Stimulated activated CD4-positive, alpha-beta T cell treated with anti-CD3 and anti-CD28 coated beads, Interleukin-12 subunit alpha, Interleukin-12 subunit beta, amount 100 ng/mL, for 24 hours (primary cell): ENCODE measurements around the gene FGR.

Source experiments
- DNase-seq, 2 experiments: peaks; one replicate each; pipeline ENCODE4 v3.0.0-alpha.2; 2020; ENCODE audit warnings: low read depth in 2 of 2

FGR gene

DNA sequence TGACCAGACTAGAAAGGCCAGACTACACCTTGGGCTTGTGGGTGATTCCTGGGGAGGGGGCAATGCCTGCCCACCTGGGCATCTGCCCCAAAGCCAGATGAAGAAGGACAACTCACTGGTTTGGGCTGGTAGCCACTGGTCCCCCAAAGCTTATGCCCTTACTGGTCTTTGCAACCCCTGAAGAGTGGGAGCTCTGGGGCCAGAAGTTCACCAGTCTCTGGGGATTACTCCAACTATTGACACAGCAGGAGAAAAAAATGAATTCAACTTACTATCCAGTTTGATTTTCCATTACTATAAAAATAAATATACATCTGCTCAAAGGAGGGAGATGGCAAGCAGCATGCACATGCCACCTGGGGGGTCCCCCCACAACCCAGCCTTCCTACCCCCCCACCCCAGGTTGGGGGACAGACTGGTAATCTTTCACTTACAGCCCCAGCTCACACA, 33.6 kb downstream of the FGR start:
- no peak for DNase-seq

GRCh38 chr1:27600498-27601175, 34.3 kb downstream of the FGR start:
- DNase-seq: no peak

- DNase-seq: no peak
These were observed 35.1 kb downstream of the FGR start for GRCh38 chr1:27599605-27600497.

GRCh38 chr1:27598902-27599528, 36.0 kb downstream of the FGR start:
- peak in 1 of 2 experiments; percentile 39 for DNase-seq

DNA sequence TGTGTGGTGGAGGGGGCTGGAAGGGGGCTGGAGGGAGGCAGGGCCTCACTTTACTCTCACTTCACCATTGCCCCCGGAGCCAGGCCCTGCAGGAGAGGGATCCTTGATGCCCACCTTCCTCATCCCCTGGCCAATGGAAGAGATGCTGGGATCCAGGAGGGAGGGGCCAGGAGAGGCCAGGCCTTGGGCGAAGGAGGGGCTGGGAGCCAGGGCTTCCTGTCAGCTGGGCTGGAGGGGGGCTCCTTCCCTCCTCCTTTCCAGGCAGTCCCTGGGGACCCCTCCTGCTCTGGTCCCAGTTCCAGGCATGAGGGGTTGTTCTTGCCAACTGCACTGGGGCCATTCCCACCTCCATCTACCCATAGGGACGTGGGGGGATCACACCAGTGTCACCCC, 36.7 kb downstream of the FGR start:
- DNase-seq: no peak

GRCh38 chr1:27597516-27598294, 37.3 kb downstream of the FGR start:
- no peak for DNase-seq

DNA sequence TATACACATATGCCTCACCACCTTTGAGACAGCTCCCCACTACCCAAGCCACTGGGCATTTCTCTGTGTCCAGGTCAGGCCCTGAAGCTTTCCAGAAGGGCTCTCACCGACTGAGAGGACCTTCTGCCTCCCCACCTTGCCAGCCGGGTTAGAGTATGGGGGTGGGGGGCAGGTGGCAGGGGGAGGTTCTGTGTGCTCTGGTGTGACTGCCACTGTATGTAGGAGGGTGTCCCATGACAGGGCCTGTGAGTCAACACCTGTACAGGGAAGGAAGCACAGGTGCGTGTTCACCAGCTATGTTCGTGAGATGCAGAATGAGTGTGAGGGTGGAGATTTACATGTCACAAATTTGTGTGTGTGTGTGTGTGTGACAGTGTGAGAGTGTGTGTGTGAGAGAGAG, 38.0 kb downstream of the FGR start:
- no peak for DNase-seq

GRCh38 chr1:27596261-27596660, 38.7 kb downstream of the FGR start:
- no peak for DNase-seq

DNA sequence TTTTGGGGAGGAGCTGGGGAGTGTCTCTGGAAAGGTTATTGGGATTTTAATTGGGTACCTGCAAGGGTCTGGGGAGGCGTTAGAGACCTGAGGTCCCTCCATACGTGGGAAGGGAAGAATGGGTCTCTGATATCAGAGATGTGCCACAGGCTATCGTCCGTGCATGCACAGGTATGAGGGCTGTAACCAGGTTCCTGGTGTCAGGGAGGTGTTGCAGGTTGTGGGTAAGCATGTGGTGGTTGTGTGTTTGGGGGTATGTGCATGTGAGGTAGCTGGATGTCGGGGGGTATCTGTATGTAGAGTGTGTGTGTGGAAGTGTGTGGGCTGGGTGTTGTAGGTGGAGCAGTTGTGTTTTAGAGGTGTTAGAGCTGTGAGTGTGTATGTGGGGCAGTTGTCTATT, 39.4 kb downstream of the FGR start:
- DNase-seq: no peak

GRCh38 chr1:27594564-27595510, 40.1 kb downstream of the FGR start:
- DNase-seq: no peak

DNA sequence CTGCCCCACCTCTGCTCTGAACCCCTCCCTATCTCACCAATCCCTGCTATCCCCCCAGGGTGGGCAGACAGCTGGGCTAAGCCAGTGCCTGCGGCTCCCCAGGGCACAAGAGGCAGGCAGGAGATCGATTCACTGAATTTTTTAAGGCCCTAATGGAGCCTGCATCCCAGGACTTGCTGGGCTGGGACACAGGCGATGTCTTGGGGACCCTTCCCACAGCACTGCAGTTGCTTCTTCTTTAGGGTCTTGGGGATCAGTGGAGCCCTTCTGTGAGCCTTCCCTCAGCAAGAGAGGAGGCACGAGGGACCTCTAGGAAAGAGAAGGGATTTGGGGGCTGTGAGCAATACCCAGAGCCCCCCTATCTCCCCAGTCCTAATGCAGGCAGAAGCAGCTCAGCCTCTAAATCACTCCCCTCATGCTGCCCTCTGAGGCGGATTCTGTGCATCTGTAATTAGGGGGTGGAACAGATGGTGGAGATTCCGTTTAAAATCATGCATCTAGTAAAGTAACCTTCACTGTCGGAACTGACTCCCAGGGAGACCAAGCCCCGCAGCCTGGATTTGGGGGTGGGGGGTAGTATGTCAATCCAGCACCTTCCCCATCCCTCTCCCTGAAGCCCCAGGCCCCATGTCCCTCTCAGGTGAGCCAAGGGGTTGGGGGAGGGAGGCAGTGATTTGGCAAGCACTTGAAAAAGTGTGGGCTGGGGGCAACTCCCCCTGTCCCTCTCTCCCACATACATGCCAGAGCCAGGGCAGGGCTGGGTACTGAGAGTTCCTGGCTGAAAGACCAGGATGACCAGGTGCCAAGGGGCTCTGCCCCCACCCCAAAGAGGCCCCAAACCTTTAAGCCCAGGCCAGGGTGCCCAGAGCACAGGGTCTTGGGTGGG, 41.1 kb downstream of the FGR start:
- DNase-seq: no peak

GRCh38 chr1:27592931-27593677, 41.9 kb downstream of the FGR start:
- DNase-seq: no peak

- DNase-seq: no peak
These were observed 42.6 kb downstream of the FGR start for GRCh38 chr1:27592232-27592930.

- DNase-seq: no peak
These were observed 43.4 kb downstream of the FGR start for GRCh38 chr1:27591622-27592021.

DNA sequence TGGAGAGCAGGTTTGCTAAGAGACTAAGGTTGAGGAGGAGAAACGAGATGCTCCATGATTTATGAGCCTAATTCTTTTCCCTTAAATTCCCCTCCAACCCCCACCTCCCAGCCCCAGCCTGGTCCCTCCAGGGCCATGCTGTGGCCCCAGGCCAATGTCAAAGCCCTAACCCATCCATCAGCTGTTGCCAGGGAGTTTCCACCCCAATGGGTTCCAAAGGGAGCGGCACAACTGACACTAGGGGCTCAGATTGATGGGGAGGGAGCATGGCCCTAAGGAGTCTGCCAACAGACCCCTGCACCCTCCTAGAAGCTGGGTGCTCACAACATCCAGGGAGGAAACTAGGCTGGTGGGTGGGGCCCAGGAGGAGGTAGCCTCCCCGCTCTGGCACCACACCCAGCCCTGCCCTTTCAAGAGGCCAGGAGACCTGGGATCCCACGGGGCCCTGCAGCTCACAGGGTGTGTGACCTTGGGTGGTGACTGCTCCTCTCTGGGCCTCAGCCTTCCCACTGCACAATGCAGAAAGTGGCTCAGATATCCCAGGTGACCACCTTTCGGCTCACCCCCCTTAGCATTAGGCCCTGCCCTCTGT, 44.0 kb downstream of the FGR start:
- no peak for DNase-seq

DNA sequence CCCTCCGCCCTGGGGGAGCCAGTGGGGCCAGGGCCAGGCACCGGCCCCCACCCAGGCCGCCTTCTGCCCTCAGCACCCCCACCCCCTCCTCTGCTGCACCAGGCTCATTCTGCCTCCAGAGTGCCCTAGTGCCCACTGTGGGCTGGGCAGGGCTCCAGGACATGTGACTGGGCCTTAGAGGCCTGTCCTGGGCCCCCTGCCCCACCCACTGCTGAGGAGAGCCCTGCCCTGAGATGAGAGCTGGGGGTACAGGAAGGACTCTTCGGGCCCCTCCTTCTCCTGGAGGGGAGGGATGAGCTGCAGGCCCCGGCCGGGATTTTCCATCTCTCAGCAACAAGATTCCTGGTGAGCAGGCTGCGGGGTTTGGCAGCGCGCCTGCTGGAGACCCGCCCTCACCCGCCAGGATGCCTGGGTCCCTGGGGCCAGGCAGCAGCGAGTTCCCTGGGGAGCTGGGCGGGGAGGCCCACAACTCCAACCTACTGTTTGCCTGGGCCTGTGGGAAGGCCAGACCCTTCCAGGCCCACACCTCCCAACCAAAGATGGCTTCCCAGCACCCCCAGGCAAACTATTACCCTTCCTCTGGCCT, 45.1 kb downstream of the FGR start:
- no peak for DNase-seq

GRCh38 chr1:27589441-27589840, 45.5 kb downstream of the FGR start:
- no peak for DNase-seq
